GM19099 (cell line): Measurements from ENCODE around the gene SLC25A11.

Source experiments
- POLR2A ChIP-seq: IDR thresholded peaks from 3 replicates; pipeline ENCODE4 v1.6.1; 2011; ENCODE audit warnings: low read depth; ENCODE audit not compliant: insufficient read length; ENCODE audit errors: extremely low read depth

SLC25A11 gene

GRCh38 chr17:4969551-4970173 is 29.8 kb upstream of the SLC25A11 start:
- TF ChIP-seq POLR2A, result no peak

GRCh38 chr17:4969047-4969550 is 29.3 kb upstream of the SLC25A11 start:
- no peak for TF ChIP-seq POLR2A

GRCh38 chr17:4968486-4969046 is 28.7 kb upstream of the SLC25A11 start:
- TF ChIP-seq POLR2A, result no peak

- TF ChIP-seq POLR2A, result peak; percentile 86
Measured at GRCh38 chr17:4967539-4968485, 28.0 kb upstream of the SLC25A11 start, which contains the start of gene SPAG7. SPAG7 (minus strand) TSS chr17:4967817; CDS start chr17:4967804, 13 bp downstream.

GRCh38 chr17:4966844-4967538 is 27.1 kb upstream of the SLC25A11 start:
- TF ChIP-seq POLR2A, result peak; percentile 30

GRCh38 chr17:4965311-4965986 is 25.6 kb upstream of the SLC25A11 start:
- TF ChIP-seq POLR2A, result no peak

GRCh38 chr17:4960279-4960922 is 20.6 kb upstream of the SLC25A11 start:
- TF ChIP-seq POLR2A, result no peak

GRCh38 chr17:4959261-4959965 is 19.6 kb upstream of the SLC25A11 start:
- no peak for TF ChIP-seq POLR2A

GRCh38 chr17:4958102-4958501 is 18.3 kb upstream of the SLC25A11 start:
- TF ChIP-seq POLR2A, result no peak

GRCh38 chr17:4956493-4957061 is 16.7 kb upstream of the SLC25A11 start:
- no peak for TF ChIP-seq POLR2A

- no peak for TF ChIP-seq POLR2A
Measured at GRCh38 chr17:4955091-4955490, 15.2 kb upstream of the SLC25A11 start.

- TF ChIP-seq POLR2A, result no peak
Measured at GRCh38 chr17:4953451-4953961, 13.7 kb upstream of the SLC25A11 start.

- no peak for TF ChIP-seq POLR2A
Measured at GRCh38 chr17:4951486-4951885, 11.6 kb upstream of the SLC25A11 start.
